Left lung (tissue), 10 donors: Measurements from ENCODE around the gene MED27. TPM values are rescaled to one million over a fixed set of nuclear protein-coding genes. Genes with fewer than 3 reads are reported as not detected.

Source experiments
- ATAC-seq: fragments of 200-7000 bp; cut with Tn5 transposase; one replicate; pipeline ENCODE4 v1.9.1; 2020; ENCODE audit warnings: moderate library complexity
- DNase-seq, 4 donors: peaks; one replicate each; pipeline ENCODE4 v3.0.0-alpha.2; 2013 to 2020
- H3K27ac ChIP-seq, 2 donors: fragments of 200-600 bp; sonication (generic) in 1 of 2; one replicate each; pipeline versions ENCODE4 v1.5.0 to v1.8.0; 2020 to 2021
- H3K27me3 ChIP-seq, 2 donors: fragments of 200-600 bp; sonication (generic) in 1 of 2; one replicate each; pipeline versions ENCODE4 v1.5.0 to v1.8.0; 2020 to 2021
- H3K36me3 ChIP-seq, 2 donors: fragments of 200-600 bp; sonication (generic) in 1 of 2; one replicate each; pipeline versions ENCODE4 v1.5.0 to v1.8.0; 2020 to 2021
- H3K4me1 ChIP-seq, 2 donors: fragments of 200-600 bp; one replicate each; pipeline ENCODE4 v1.8.0; 2021
- H3K4me3 ChIP-seq, 2 donors: fragments of 200-600 bp; sonication (generic) in 1 of 2; one replicate each; pipeline versions ENCODE4 v1.5.0 to v1.8.0; 2020 to 2021; ENCODE audit warnings: mild to moderate bottlenecking in 1 of 2
- H3K9me3 ChIP-seq, 2 donors: fragments of 200-600 bp; sonication (generic) in 1 of 2; one replicate each; pipeline versions ENCODE4 v1.5.0 to v1.8.0; 2020 to 2021
- intact Hi-C, 2 donors: fragments of 100-400 bp; cut with DNase I; formaldehyde crosslinking; loops; one replicate each; pipeline versions ENCODE4 v1.11.2 to v1.14.2; 2022
- polyA plus RNA-seq, 6 donors: library from polyadenylated mRNA; unstranded; fragments of 120-200 nt; gene quantifications; one replicate each; pipeline ENCODE4 v1.2.1, GENCODE V29; 2013; ENCODE audit not compliant: insufficient read length in 6 of 6
- total RNA-seq, 2 donors: library from RNA; stranded (reverse); fragmentation: NEBNext Ultra II Directional; extraction: Animal tissue kit (Norgen Biotek cat#: 25700); gene quantifications; one replicate each; pipeline ENCODE4 v1.2.1, GENCODE V29; 2021
- TF ChIP-seq, protein P1 (sequence below), 2 donors: fragments of 200-600 bp; sonication (generic) in 1 of 2; IDR thresholded peaks; one replicate each; pipeline versions ENCODE4 v1.5.0 to v1.8.0; 2021; ENCODE audit warnings: antibody characterized with exemption in 2 of 2
- donor health status: DM: no; HTN: yes; CAD: no.
- donor health status: DM: no; HTN: no; CAD: no.

The MED27 gene
- total and polyA plus RNA-seq, 8 donors, result 12.5 to 18.6 (median 16.7) TPM

DNA sequence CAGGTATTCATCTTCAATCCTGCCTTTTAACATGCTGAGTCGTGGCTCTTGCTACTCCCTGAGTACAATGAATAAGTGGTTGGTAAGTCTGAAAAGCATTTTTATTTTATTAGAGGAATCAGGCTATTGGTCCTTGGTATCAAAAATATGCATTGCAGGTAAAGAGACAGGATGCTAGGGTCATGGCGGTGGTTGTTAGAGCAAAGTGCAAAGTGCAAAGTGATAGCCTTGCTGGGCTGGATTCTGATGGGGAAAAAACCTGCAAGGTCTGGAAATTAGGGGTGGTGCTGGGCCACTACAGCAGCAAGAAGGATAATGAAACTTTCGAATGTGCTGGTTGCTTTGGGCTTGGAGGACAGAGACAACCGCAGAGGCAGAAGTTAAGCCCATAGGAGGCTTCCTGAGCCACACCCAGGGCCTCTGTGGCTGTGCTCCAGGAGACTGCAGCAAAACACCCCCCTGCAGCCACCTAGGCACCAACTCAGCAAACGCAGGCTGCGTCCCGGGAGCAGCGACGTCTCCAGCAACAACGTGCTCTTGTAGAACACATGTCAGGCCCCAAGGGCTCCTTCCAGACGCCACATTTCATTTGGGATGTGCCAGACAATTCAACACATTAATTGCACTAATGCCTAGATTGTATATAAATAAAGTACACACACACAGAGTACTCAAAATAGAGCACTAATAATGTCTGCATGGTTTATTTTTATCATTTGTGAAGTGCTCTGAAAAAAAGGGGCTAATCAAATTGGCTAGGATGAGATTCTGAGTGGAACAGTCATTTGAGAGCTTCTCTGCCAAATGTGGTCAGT is 190.0 kb downstream of the MED27 start:
- intact Hi-C loops, result no loop called here
- DNase-seq, result peak in 2 of 4 donors; percentile 20 to 26
- H3K36me3 ChIP-seq, result no peaks in the 10 kb centered on the region
- ATAC-seq, result no peak
- TF ChIP-seq, protein P1, sequence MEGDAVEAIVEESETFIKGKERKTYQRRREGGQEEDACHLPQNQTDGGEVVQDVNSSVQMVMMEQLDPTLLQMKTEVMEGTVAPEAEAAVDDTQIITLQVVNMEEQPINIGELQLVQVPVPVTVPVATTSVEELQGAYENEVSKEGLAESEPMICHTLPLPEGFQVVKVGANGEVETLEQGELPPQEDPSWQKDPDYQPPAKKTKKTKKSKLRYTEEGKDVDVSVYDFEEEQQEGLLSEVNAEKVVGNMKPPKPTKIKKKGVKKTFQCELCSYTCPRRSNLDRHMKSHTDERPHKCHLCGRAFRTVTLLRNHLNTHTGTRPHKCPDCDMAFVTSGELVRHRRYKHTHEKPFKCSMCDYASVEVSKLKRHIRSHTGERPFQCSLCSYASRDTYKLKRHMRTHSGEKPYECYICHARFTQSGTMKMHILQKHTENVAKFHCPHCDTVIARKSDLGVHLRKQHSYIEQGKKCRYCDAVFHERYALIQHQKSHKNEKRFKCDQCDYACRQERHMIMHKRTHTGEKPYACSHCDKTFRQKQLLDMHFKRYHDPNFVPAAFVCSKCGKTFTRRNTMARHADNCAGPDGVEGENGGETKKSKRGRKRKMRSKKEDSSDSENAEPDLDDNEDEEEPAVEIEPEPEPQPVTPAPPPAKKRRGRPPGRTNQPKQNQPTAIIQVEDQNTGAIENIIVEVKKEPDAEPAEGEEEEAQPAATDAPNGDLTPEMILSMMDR (IDR thresholded peaks at IDR 0.05), result no peak
- H3K9me3 ChIP-seq, result no peaks in the 10 kb centered on the region
- peaks cover 0 to 4% of the 10 kb centered on the region in 2 donors for H3K4me1 ChIP-seq
- no peak overlapping the region for H3K27ac ChIP-seq
- H3K4me3 ChIP-seq, result no peak overlapping the region
- no peaks in the 10 kb centered on the region for H3K27me3 ChIP-seq

DNA sequence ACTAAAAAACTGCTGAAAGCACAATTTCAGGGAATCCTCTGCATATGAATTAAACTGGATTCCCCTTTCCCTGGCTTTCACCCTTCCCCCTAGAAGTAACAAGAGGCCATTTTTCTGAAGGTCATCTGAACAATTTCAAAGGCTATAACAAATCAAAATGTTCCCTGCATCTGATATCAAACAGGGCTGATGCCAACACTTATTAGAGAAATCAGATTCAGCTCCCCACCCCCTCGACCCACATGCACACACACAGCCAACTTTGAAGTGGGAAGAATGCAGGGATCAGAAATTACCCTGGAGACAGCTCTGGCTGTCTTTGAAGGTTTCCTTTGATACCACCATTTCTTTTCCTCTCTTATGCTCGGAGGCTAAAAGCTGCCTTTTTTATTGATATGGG is 190.7 kb downstream of the MED27 start:
- Histone ChIP-seq H3K36me3 (no peaks in the 10 kb centered on the region), H3K4me3 (no peak overlapping the region), H3K4me1 (peaks cover 0 to 4% of the 10 kb centered on the region in 2 donors), H3K27ac (no peak overlapping the region), H3K9me3 (no peaks in the 10 kb centered on the region), H3K27me3 (no peaks in the 10 kb centered on the region)
- no peak for DNase-seq
- ATAC-seq, result no peak
- TF ChIP-seq, protein P1 (IDR thresholded peaks at IDR 0.05), result no peak
- intact Hi-C loops, result no loop called here

DNA sequence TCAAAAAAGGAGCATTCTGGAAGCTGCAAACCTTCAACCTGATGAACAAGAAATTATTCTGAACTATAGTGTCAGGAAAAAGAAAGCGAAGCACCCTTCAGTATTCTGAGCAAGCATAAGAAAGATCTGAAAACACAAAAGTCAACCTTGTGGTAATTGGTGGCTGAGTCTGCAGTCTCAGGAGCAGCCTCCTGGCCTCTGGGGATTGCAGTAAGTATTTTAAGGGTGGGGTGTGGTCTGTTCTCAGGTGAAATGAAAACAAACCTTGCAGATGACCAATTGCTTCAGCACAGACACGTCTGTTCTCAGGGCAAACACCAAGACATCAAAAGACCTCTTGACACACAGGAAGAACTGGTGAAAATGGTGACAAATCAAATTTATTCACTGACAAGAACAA is 192.0 kb downstream of the MED27 start:
- Histone ChIP-seq H3K36me3 (peaks cover 0 to 1% of the 10 kb centered on the region in 2 donors), H3K27ac (peak overlapping the region in 1 of 2 donors; percentile 50), H3K4me3 (no peak overlapping the region), H3K9me3 (no peaks in the 10 kb centered on the region), H3K27me3 (no peaks in the 10 kb centered on the region), H3K4me1 (peaks cover 0 to 4% of the 10 kb centered on the region in 2 donors)
- peak; percentile 74 for ATAC-seq
- no peak for DNase-seq
- TF ChIP-seq, protein P1 (IDR thresholded peaks at IDR 0.05), result no peak
- intact Hi-C loops, result no loop called here

DNA sequence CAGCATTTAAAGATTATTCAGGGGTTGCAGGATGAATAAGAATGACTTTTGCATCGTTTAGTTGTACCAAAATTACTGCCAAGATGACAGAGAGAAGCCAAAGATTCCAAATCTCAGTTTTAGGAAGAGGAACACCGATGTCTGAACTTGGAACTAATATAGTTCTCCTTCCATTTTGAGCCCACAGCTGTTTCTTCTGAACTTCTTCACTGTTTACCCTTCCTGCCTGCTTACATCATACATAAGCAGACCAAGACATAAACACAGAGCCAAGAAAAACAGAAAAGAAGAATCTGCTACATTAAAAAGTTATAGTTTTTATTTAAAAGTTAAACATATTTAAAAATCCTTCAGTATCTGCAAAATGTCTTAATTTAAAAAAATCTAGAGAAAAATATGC is 192.8 kb downstream of the MED27 start:
- Histone ChIP-seq H3K4me3 (no peak overlapping the region), H3K27ac (peak overlapping the region in 1 of 2 donors; percentile 50), H3K27me3 (no peaks in the 10 kb centered on the region), H3K9me3 (no peaks in the 10 kb centered on the region), H3K36me3 (peaks cover 0 to 4% of the 10 kb centered on the region in 2 donors), H3K4me1 (peaks cover 0 to 4% of the 10 kb centered on the region in 2 donors)
- TF ChIP-seq, protein P1 (IDR thresholded peaks at IDR 0.05), result no peak
- intact Hi-C loops, result no loop called here
- ATAC-seq, result no peak
- peak in 2 of 4 donors; percentile 13 to 47 for DNase-seq

DNA sequence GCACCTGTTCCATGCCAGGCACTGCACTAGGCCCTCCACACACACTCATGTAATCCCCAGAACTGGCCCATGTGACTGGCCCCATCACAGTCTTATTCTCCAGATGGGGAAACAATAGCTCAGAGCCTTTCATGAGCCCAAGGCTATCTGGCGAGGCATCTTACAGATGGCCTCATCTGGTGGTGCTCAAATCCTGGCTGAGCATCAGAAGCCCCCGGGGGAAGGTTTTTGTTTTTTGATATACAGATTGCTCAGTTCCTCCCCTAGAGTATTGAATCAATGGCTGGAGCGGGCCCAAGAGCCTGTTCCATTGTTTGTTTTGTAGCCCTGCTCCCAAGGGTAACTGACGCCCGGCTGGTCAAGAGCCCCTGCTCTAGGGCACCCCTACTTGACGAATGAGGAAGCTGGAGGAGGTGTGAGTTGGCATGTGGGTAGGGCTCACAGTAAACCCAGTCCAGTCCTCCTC is 194.5 kb downstream of the MED27 start:
- H3K4me1 ChIP-seq, result peaks cover 4 to 7% of the 10 kb centered on the region in 2 donors
- H3K4me3 ChIP-seq, result no peak overlapping the region
- peaks cover 0 to 4% of the 10 kb centered on the region in 2 donors for H3K36me3 ChIP-seq
- TF ChIP-seq, protein P1 (IDR thresholded peaks at IDR 0.05), result no peak
- no peaks in the 10 kb centered on the region for H3K9me3 ChIP-seq
- H3K27ac ChIP-seq, result no peak overlapping the region
- intact Hi-C loops, result no loop called here
- peak; percentile 88 for ATAC-seq
- H3K27me3 ChIP-seq, result no peaks in the 10 kb centered on the region
- peak in 1 of 4 donors; percentile 76 for DNase-seq
